Cerebellar nuclear complex (tissue), 1 donor: ENCODE data around the gene HOXA9.

Experiments
- DNase-seq, 2 experiments: peaks; one replicate each; lab custom pipeline; 2025; lab: John Stamatoyannopoulos, UW

HOXA9 gene

GRCh38 chr7:27188386-27189294 is 23.3 kb upstream of the HOXA9 start:
- DNase-seq: no peak

GRCh38 chr7:27187475-27188385 is 22.4 kb upstream of the HOXA9 start:
- no peak for DNase-seq

GRCh38 chr7:27186668-27187474 is 21.5 kb upstream of the HOXA9 start:
- DNase-seq: no peak

GRCh38 chr7:27185854-27186667 is 20.7 kb upstream of the HOXA9 start:
- DNase-seq: no peak

GRCh38 chr7:27185013-27185853 is 19.9 kb upstream of the HOXA9 start, which contains the start of gene HOXA11:
Gene HOXA11, minus strand, starts transcription at chr7:27185232. Its CDS starts 88 bp downstream, at chr7:27185144.
- no peak for DNase-seq

- no peak for DNase-seq
These were observed 19.1 kb upstream of the HOXA9 start for GRCh38 chr7:27184337-27185012.

- DNase-seq: no peak
These were observed 18.5 kb upstream of the HOXA9 start for GRCh38 chr7:27183682-27184336.

- DNase-seq: no peak
These were observed 17.7 kb upstream of the HOXA9 start for GRCh38 chr7:27182861-27183681.

- no peak for DNase-seq
These were observed 17.0 kb upstream of the HOXA9 start for GRCh38 chr7:27182285-27182841.

GRCh38 chr7:27181795-27182275 is 16.5 kb upstream of the HOXA9 start:
- no peak for DNase-seq

GRCh38 chr7:27180431-27181420 is 15.4 kb upstream of the HOXA9 start:
- DNase-seq: no peak

- no peak for DNase-seq
These were observed 14.4 kb upstream of the HOXA9 start for GRCh38 chr7:27179503-27180430.

- no peak for DNase-seq
These were observed 13.7 kb upstream of the HOXA9 start for GRCh38 chr7:27179030-27179429.

- DNase-seq: no peak
These were observed 13.0 kb upstream of the HOXA9 start for GRCh38 chr7:27178366-27178765.

- no peak for DNase-seq
These were observed 12.5 kb upstream of the HOXA9 start for GRCh38 chr7:27177795-27178320.
